IMR-90 (cell line): ENCODE data around the gene EYS. TPM values are rescaled to one million over a fixed set of nuclear protein-coding genes. Genes with fewer than 3 reads are reported as not detected.

Experiments
- ATAC-seq: fragments of 200-7000 bp; cut with Tn5 transposase; 2 replicates; pipeline ENCODE4 v1.9.1; 2020; ENCODE audit warnings: low read depth, mild to moderate bottlenecking, moderate library complexity
- BruUV-seq: library from RNA; stranded (reverse); fragments of 400-500 nt; replicated peaks from 2 replicates; lab custom pipeline; 2021; lab: Mats Ljungman, UMichigan
- CTCF ChIA-PET: fragments of 300-600 bp; formaldehyde crosslinking; extraction: SDS; loops from one replicate; lab custom pipeline; 2021; ENCODE audit warnings: antibody characterized with exemption; lab: Yijun Ruan, JAX
- POLR2A ChIA-PET: fragments of 300-600 bp; sonication (Branson Sonifier 250); formaldehyde crosslinking; loops from one replicate; lab custom pipeline; 2022; ENCODE audit warnings: antibody characterized with exemption; ENCODE audit not compliant: unreplicated experiment; lab: Charles Lee
- DNase-seq: peaks from one replicate; pipeline ENCODE4 v3.0.0; 2013
- H2AFZ ChIP-seq: replicated peaks from 2 replicates; pipeline ENCODE3; 2013; ENCODE audit warnings: low read length, mild to moderate bottlenecking; ENCODE audit not compliant: poor library complexity
- H2AK5ac ChIP-seq: 2 replicates; pipeline ENCODE4 v1.6.1; 2013; ENCODE audit warnings: low read depth, low read length, inconsistent platforms
- H2AK9ac ChIP-seq: replicated peaks from 2 replicates; pipeline ENCODE3; 2013; ENCODE audit warnings: mild to moderate bottlenecking, low read depth, low read length, moderate library complexity; ENCODE audit not compliant: poor library complexity
- H2BK120ac ChIP-seq: 2 replicates; pipeline ENCODE4 v1.6.1; 2013; ENCODE audit warnings: low read depth, low read length, inconsistent platforms
- H2BK15ac ChIP-seq: 3 replicates; pipeline ENCODE4 v1.6.1; 2013; ENCODE audit warnings: low read depth, low read length, inconsistent platforms
- H2BK20ac ChIP-seq: 2 replicates; pipeline ENCODE4 v1.6.1; 2013; ENCODE audit warnings: low read depth, mild to moderate bottlenecking, inconsistent platforms, low read length, moderate library complexity
- H2BK5ac ChIP-seq: 2 replicates; pipeline ENCODE4 v1.6.1; 2013; ENCODE audit warnings: mild to moderate bottlenecking, low read depth, low read length, inconsistent platforms; ENCODE audit not compliant: poor library complexity, severe bottlenecking
- H3K14ac ChIP-seq: replicated peaks from 2 replicates; pipeline ENCODE4 v1.6.1; 2013; ENCODE audit warnings: low read depth, low read length, inconsistent platforms
- H3K18ac ChIP-seq: 2 replicates; pipeline ENCODE4 v1.6.1; 2013; ENCODE audit warnings: low read depth, low read length, control low read depth
- H3K23ac ChIP-seq: 2 replicates; pipeline ENCODE4 v1.6.1; 2013; ENCODE audit warnings: low read depth, low read length, inconsistent platforms
- H3K27ac ChIP-seq: 2 replicates; pipeline ENCODE4 v1.5.1; 2013; ENCODE audit warnings: mild to moderate bottlenecking, control low read depth, low read length; ENCODE audit not compliant: insufficient read depth
- H3K27me3 ChIP-seq: 2 replicates; pipeline ENCODE4 v1.6.1; 2013; ENCODE audit warnings: low read length; ENCODE audit not compliant: control insufficient read depth, insufficient read depth
- H3K36me3 ChIP-seq: 2 replicates; pipeline ENCODE4 v1.6.1; 2013; ENCODE audit warnings: low read length, mixed read lengths; ENCODE audit not compliant: control insufficient read depth, insufficient read depth
- H3K4ac ChIP-seq: 2 replicates; pipeline ENCODE4 v1.6.1; 2013; ENCODE audit warnings: low read depth, low read length, inconsistent platforms
- H3K4me1 ChIP-seq: 2 replicates; pipeline ENCODE4 v1.6.1; 2013; ENCODE audit warnings: low read length, mixed read lengths; ENCODE audit not compliant: control insufficient read depth, insufficient read depth
- H3K4me2 ChIP-seq: 2 replicates; pipeline ENCODE4 v1.6.1; 2013; ENCODE audit warnings: low read depth, mild to moderate bottlenecking, control low read depth, low read length, moderate library complexity
- H3K4me3 ChIP-seq: 2 replicates; pipeline ENCODE4 v1.5.1; 2013; ENCODE audit warnings: low read depth, mild to moderate bottlenecking, control low read depth, low read length, moderate library complexity; ENCODE audit not compliant: insufficient read depth
- H3K56ac ChIP-seq: 2 replicates; pipeline ENCODE4 v1.6.1; 2013; ENCODE audit warnings: low read length, inconsistent platforms; ENCODE audit not compliant: insufficient read depth; ENCODE audit errors: extremely low read depth
- H3K79me1 ChIP-seq, 2 experiments: 2 replicates each; pipeline ENCODE4 v1.6.1; 2013; ENCODE audit warnings: low read length in 2 of 2, inconsistent platforms in 1 of 2, low read depth in 1 of 2
- H3K9ac ChIP-seq: 2 replicates; pipeline ENCODE4 v1.6.1; 2013; ENCODE audit warnings: low read depth, low read length, control low read depth
- H3K9me1 ChIP-seq: 2 replicates; pipeline ENCODE4 v1.6.1; 2013; ENCODE audit warnings: low read length, inconsistent platforms; ENCODE audit not compliant: insufficient read depth
- H3K9me3 ChIP-seq: 2 replicates; pipeline ENCODE4 v1.6.1; 2013; ENCODE audit warnings: low read length; ENCODE audit not compliant: control insufficient read depth, insufficient read depth
- H4K20me1 ChIP-seq: 2 replicates; pipeline ENCODE4 v1.6.1; 2013; ENCODE audit warnings: low read length, inconsistent platforms; ENCODE audit not compliant: insufficient read depth
- H4K5ac ChIP-seq: 2 replicates; pipeline ENCODE4 v1.6.1; 2013; ENCODE audit warnings: mild to moderate bottlenecking, low read depth, low read length, control low read depth
- H4K8ac ChIP-seq, 2 experiments: 2 replicates each; pipeline ENCODE4 v1.6.1; 2013; ENCODE audit warnings: low read depth in 2 of 2, low read length in 2 of 2, control low read depth in 1 of 2, inconsistent platforms in 1 of 2
- H4K91ac ChIP-seq: 2 replicates; pipeline ENCODE4 v1.6.1; 2013; ENCODE audit warnings: low read depth, low read length, inconsistent platforms; ENCODE audit not compliant: insufficient read depth
- BHLHE40 ChIP-seq: fragments of 150-350 bp; IDR thresholded peaks from 2 replicates; pipeline ENCODE4 v1.6.1; 2016; ENCODE audit warnings: mild to moderate bottlenecking, low read depth, low read length
- CEBPB ChIP-seq: IDR thresholded peaks from 2 replicates; pipeline ENCODE4 v1.6.1; 2012; ENCODE audit warnings: low read depth, low read length, improper control_type of control experiment
- CTCF ChIP-seq: conservative IDR thresholded peaks from 2 replicates; pipeline ENCODE4 v1.5.1; 2012; ENCODE audit warnings: mild to moderate bottlenecking, low read depth, low read length, improper control_type of control experiment
- RAD21 ChIP-seq: IDR thresholded peaks from 2 replicates; pipeline ENCODE4 v1.6.1; 2012; ENCODE audit warnings: low read length, improper control_type of control experiment
- WGBS, 2 experiments: methylation state at CpG; one replicate each; pipeline versions ENCODE4 v1.1.5 to v1.1.7; 2013; ENCODE audit warnings: missing lambda C conversion rate in 2 of 2; ENCODE audit not compliant: insufficient read length in 1 of 2; ENCODE audit errors: extremely low coverage in 2 of 2; 5-methylcytosine and 5-hydroxymethylcytosine counted together
- dilution Hi-C: fragments of 300-500 bp; cut with HindIII; formaldehyde crosslinking; loops from one replicate; pipeline ENCODE4 v1.14.3; 2018; ENCODE audit warnings: low sequenced_read_pairs; ENCODE audit not compliant: unreplicated experiment
- in situ Hi-C: fragments of 300-500 bp; cut with MboI; formaldehyde crosslinking; loops from 3 replicates; pipeline ENCODE4 v1.14.3; 2019; ENCODE audit warnings: low sequenced_read_pairs, inconsistent platforms, mixed read lengths
- intact Hi-C: fragments of 100-400 bp; cut with micrococcal nuclease; formaldehyde crosslinking; loops from 2 replicates; pipeline ENCODE4 v1.10.0; 2022
- polyA plus RNA-seq, 3 experiments: library from polyadenylated mRNA; depleted of rRNA; stranded (reverse); fragments of >200 nt; gene quantifications; 2 replicates each; pipeline ENCODE4 v1.2.3, GENCODE V29; 2012; ENCODE audit warnings: low replicate concordance in 1 of 3
- total RNA-seq: library from RNA; depleted of rRNA; stranded (reverse); fragments of >200 nt; gene quantifications from 2 replicates; pipeline ENCODE4 v1.2.3, GENCODE V29; 2012

The EYS gene
- total and polyA plus RNA-seq, 2 of the 4 experiments (the other 2 are of a cell fraction) = under 0.01 TPM; not detected in 1

- H3K9me1 ChIP-seq = no peaks in the 10 kb centered on the region
- CTCF ChIA-PET = interaction anchor here (0.7 kb wide), 1 partner anchor 1716 kb away, joined by 3 read pairs; no protein-coding TSS in a partner anchor
- H3K36me3 ChIP-seq = no peaks in the 10 kb centered on the region
- no peak overlapping the region for H3K56ac ChIP-seq
- dilution Hi-C loops = no loop called here
- H2BK20ac ChIP-seq = no peak overlapping the region
- H3K4me1 ChIP-seq = no peaks in the 10 kb centered on the region
- DNase-seq = no peak
- no peak overlapping the region for H2AK5ac ChIP-seq
- H4K5ac ChIP-seq = no peak overlapping the region
- TF ChIP-seq CEBPB = peak; percentile 57
- no peak for TF ChIP-seq RAD21
- TF ChIP-seq BHLHE40 = no peak
- TF ChIP-seq CTCF = no peak
- H3K9ac ChIP-seq = no peak overlapping the region
- H3K23ac ChIP-seq = no peak overlapping the region
- H2BK15ac ChIP-seq = no peak overlapping the region
- no peak overlapping the region for H3K4ac ChIP-seq
- in situ Hi-C loops = no loop called here
- no peak overlapping the region for H4K8ac ChIP-seq
- POLR2A ChIA-PET = no interaction called here
- no peak overlapping the region for H3K4me3 ChIP-seq
- H2AFZ ChIP-seq = no peak overlapping the region
- no peak overlapping the region for H4K91ac ChIP-seq
- no peak overlapping the region for H3K14ac ChIP-seq
- intact Hi-C loops = no loop called here
- no peak overlapping the region for H2BK120ac ChIP-seq
- ATAC-seq = no peak
- H3K4me2 ChIP-seq = no peak overlapping the region
- H3K27ac ChIP-seq = no peak overlapping the region
- H4K20me1 ChIP-seq = no peaks in the 10 kb centered on the region
- H2AK9ac ChIP-seq = no peak overlapping the region
- peaks cover 6% of the 10 kb centered on the region; the same call in 1 of the 2 replicates for H3K9me3 ChIP-seq
- H2BK5ac ChIP-seq = no peak overlapping the region
- WGBS, 2 experiments = no CpG with 5 or more reads among the region's 4 CpGs
- no peaks in the 10 kb centered on the region for H3K79me1 ChIP-seq
- BruUV-seq = no TSS peak
- H3K27me3 ChIP-seq = no peaks in the 10 kb centered on the region
- H3K18ac ChIP-seq = no peak overlapping the region
Measured at GRCh38 chr6:65595540-65595939, 111.5 kb downstream of the EYS start.
